Measurements from ENCODE around the gene RNF169. TPM values are rescaled to one million over a fixed set of nuclear protein-coding genes. Genes with fewer than 3 reads are reported as not detected.

Gene RNF169
- polyA plus RNA-seq (ENCODE audit: insufficient read length in 4 of 4), result 10 to 100 TPM; 14.3 to 19.3 (median 18.3) TPM

GRCh38 chr11:74748211-74749126 is at the start of gene RNF169:
RNF169 (plus strand) TSS chr11:74748849; CDS start chr11:74748881, 32 bp downstream.
- DNase-seq (ENCODE audit: low read depth in 4 of 4, low spot score in 2 of 4), result peak; percentile 79 to 91 (median 86)

- DNase-seq (ENCODE audit: low read depth in 4 of 4, low spot score in 2 of 4), result no peak
These were observed 48.8 kb upstream of the RNF169 start for GRCh38 chr11:74699615-74700396.

- no peak for DNase-seq (ENCODE audit: low read depth in 4 of 4, low spot score in 2 of 4)
These were observed 47.3 kb upstream of the RNF169 start for GRCh38 chr11:74701351-74701750.

- DNase-seq (ENCODE audit: low read depth in 4 of 4, low spot score in 2 of 4), result peak in 1 of 4 donors; percentile 62
These were observed 46.2 kb upstream of the RNF169 start for GRCh38 chr11:74702383-74703007.

GRCh38 chr11:74703211-74703610 is 45.4 kb upstream of the RNF169 start:
- no peak for DNase-seq (ENCODE audit: low read depth in 4 of 4, low spot score in 2 of 4)

- no peak for DNase-seq (ENCODE audit: low read depth in 4 of 4, low spot score in 2 of 4)
These were observed 41.5 kb upstream of the RNF169 start for GRCh38 chr11:74707182-74707581.

GRCh38 chr11:74707602-74708510 is 40.8 kb upstream of the RNF169 start:
- DNase-seq (ENCODE audit: low read depth in 4 of 4, low spot score in 2 of 4), result no peak

GRCh38 chr11:74709175-74709574 is 39.5 kb upstream of the RNF169 start:
- DNase-seq (ENCODE audit: low read depth in 4 of 4, low spot score in 2 of 4), result no peak

GRCh38 chr11:74710281-74710938 is 38.2 kb upstream of the RNF169 start:
- DNase-seq (ENCODE audit: low read depth in 4 of 4, low spot score in 2 of 4), result no peak

- DNase-seq (ENCODE audit: low read depth in 4 of 4, low spot score in 2 of 4), result no peak
These were observed 35.0 kb upstream of the RNF169 start for GRCh38 chr11:74713686-74714085.

GRCh38 chr11:74714904-74715303 is 33.7 kb upstream of the RNF169 start:
- no peak for DNase-seq (ENCODE audit: low read depth in 4 of 4, low spot score in 2 of 4)

GRCh38 chr11:74717221-74717969 is 31.3 kb upstream of the RNF169 start:
- DNase-seq (ENCODE audit: low read depth in 4 of 4, low spot score in 2 of 4), result no peak

- DNase-seq (ENCODE audit: low read depth in 4 of 4, low spot score in 2 of 4), result no peak
These were observed 29.6 kb upstream of the RNF169 start for GRCh38 chr11:74719011-74719410.

GRCh38 chr11:74720596-74721478 is 27.8 kb upstream of the RNF169 start:
- DNase-seq (ENCODE audit: low read depth in 4 of 4, low spot score in 2 of 4), result no peak

- DNase-seq (ENCODE audit: low read depth in 4 of 4, low spot score in 2 of 4), result no peak
These were observed 27.2 kb upstream of the RNF169 start for GRCh38 chr11:74721479-74721835.

- DNase-seq (ENCODE audit: low read depth in 4 of 4, low spot score in 2 of 4), result no peak
These were observed 25.1 kb upstream of the RNF169 start for GRCh38 chr11:74723511-74723910.

- DNase-seq (ENCODE audit: low read depth in 4 of 4, low spot score in 2 of 4), result no peak
These were observed 22.9 kb upstream of the RNF169 start for GRCh38 chr11:74725701-74726100.
